Common myeloid progenitor, CD34-positive (primary cell): ENCODE results near the gene CENPS.
A peak's percentile ranks its signal among the peaks of the same experiment; 100 is the strongest.
"Not testable (repeated sequence)": the region's sequence is repeated elsewhere in the genome, so short reads cannot be mapped to it uniquely, and the experiment has no call there.

Source experiments
- CTCF ChIA-PET: fragments of 350-600 bp; sonication (Branson Sonifier 250); formaldehyde crosslinking; loops from one replicate; lab custom pipeline; 2021; ENCODE audit warnings: antibody characterized with exemption; lab: Charles Lee
- POLR2A ChIA-PET: fragments of 350-600 bp; sonication (Branson Sonifier 250); formaldehyde crosslinking; loops from one replicate; lab custom pipeline; 2021; ENCODE audit warnings: antibody characterized with exemption; lab: Charles Lee
- DNase-seq, 3 donors: peaks; one replicate each; pipeline versions ENCODE4 v3.0.0 to v3.0.0-alpha.2; 2013
- H3K27ac ChIP-seq, 2 experiments: 1 replicate in 1 of 2; 2 replicates in 1 of 2; pipeline ENCODE4 v1.7.0; 2013; ENCODE audit warnings: inconsistent platforms in 2 of 2, low read length in 2 of 2, mild to moderate bottlenecking in 2 of 2, low read depth in 1 of 2, moderate library complexity in 1 of 2; ENCODE audit not compliant: severe bottlenecking in 2 of 2, insufficient read depth in 1 of 2, poor library complexity in 1 of 2
- H3K27me3 ChIP-seq, 5 experiments: replicated peaks in 2 of 5; 1 replicate in 3 of 5; 2 replicates in 2 of 5; pipeline versions ENCODE4 v1.6.1 to v1.7.0; 2013; ENCODE audit warnings: low read length in 4 of 5, mild to moderate bottlenecking in 2 of 5, moderate library complexity in 2 of 5, inconsistent platforms in 1 of 5; ENCODE audit not compliant: insufficient read depth in 5 of 5, control insufficient read depth in 4 of 5
- H3K36me3 ChIP-seq, 4 experiments: 1 replicate in 2 of 4; 2 replicates in 2 of 4; pipeline versions ENCODE4 v1.6.1 to v1.7.0; 2013; ENCODE audit warnings: low read length in 3 of 4, control low read depth in 1 of 4, mild to moderate bottlenecking in 1 of 4; ENCODE audit not compliant: control insufficient read depth in 4 of 4, insufficient read depth in 4 of 4
- H3K4me1 ChIP-seq, 4 experiments: 1 replicate in 3 of 4; 2 replicates in 1 of 4; pipeline versions ENCODE4 v1.6.1 to v1.7.1; 2013; ENCODE audit warnings: low read length in 3 of 4, mild to moderate bottlenecking in 3 of 4, control low read depth in 1 of 4, inconsistent platforms in 1 of 4, moderate library complexity in 1 of 4; ENCODE audit not compliant: control insufficient read depth in 4 of 4, insufficient read depth in 4 of 4; ENCODE audit errors: control extremely low read depth in 1 of 4
- H3K4me3 ChIP-seq, 7 experiments: 1 replicate in 4 of 7; 2 replicates in 3 of 7; pipeline versions ENCODE4 v1.5.1 to v1.7.0; 2013; ENCODE audit warnings: mild to moderate bottlenecking in 7 of 7, low read length in 6 of 7, moderate library complexity in 6 of 7, inconsistent platforms in 2 of 7, low read depth in 2 of 7, control low read depth in 1 of 7; ENCODE audit not compliant: insufficient read depth in 4 of 7, control insufficient read depth in 1 of 7; ENCODE audit errors: extremely low read depth in 1 of 7
- H3K9me3 ChIP-seq, 5 experiments: 1 replicate in 4 of 5; 2 replicates in 1 of 5; pipeline versions ENCODE4 v1.6.1 to v1.7.1; 2013; ENCODE audit warnings: low read length in 4 of 5, mild to moderate bottlenecking in 2 of 5, inconsistent platforms in 1 of 5, low read depth in 1 of 5, moderate library complexity in 1 of 5; ENCODE audit not compliant: control insufficient read depth in 4 of 5, insufficient read depth in 2 of 5; ENCODE audit errors: control extremely low read depth in 1 of 5
- WGBS: methylation state at CpG from one replicate; pipeline ENCODE4 v1.1.5; 2013; ENCODE audit not compliant: insufficient coverage; 5-methylcytosine and 5-hydroxymethylcytosine counted together

The CENPS gene

DNA sequence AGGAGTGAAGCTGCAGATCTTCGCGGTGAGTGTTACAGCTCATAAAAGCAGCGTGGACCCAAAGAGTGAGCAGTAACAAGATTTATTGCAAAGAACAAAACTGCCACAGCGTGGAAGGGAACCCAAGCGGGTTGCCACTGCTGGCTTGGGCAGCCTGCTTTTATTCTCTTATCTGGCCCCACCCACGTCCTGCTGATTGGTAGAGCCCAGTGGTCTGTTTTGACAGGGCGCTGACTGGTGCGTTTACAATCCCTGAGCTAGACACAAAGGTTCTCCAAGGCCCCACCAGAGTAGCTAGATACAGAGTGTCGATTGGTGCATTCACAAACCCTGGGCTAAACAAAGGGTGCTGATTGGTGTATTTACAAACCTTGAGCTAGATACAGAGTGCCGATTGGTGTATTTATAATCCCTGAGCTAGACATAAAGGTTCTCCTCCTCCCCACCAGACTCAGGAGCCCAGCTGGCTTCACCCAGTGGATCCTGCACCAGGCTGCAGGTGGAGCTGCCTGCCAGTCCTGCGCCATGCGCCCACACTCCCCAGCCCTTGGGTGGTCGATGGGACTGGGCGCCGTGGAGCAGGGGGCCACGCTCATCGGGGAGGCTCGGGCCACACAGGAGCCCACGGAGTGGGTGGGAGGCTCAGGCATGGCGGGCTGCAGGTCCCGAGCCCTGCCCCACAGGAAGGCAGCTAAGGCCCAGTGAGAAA is 4.3 kb upstream of the CENPS start:
- peak in 2 of 3 donors; percentile 23 to 50 for DNase-seq
- not testable (repeated sequence) for H3K27me3 ChIP-seq, H3K4me3 ChIP-seq, H3K9me3 ChIP-seq, H3K27ac ChIP-seq
- H3K4me1 ChIP-seq: peaks cover 3 to 18% (median 10%) of the 10 kb centered on the region in 4 experiments
- 81% methylated on average over 17 of the region's 21 CpGs for WGBS
- peaks cover 4 to 12% (median 7%) of the 10 kb centered on the region in 4 experiments for H3K36me3 ChIP-seq
- ChIA-PET POLR2A (interaction anchor here (1.0 kb wide), 1 partner anchor 10 kb away, joined by 3 read pairs; no protein-coding TSS in a partner anchor), CTCF (interaction anchor here (0.9 to 2.5 kb wide), 5 partner anchors 10 to 68 kb away, joined by 3 to 9 read pairs (median 3); no protein-coding TSS in a partner anchor)

DNA sequence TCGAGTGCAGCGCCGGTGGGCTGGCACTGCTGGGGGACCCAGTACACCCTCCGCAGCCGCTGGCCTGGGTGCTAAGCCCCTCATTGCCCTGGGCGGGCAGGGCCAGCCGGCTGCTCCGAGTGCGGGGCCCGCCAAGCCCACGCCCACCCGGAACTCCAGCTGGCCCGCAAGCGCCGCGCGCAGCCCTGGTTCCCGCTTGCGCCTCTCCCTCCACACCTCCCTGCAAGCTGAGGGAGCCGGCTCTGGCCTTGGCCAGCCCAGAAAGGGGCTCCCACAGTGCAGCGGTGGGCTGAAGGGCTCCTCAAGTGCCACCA is 3.7 kb upstream of the CENPS start:
- not testable (repeated sequence) for H3K4me3 ChIP-seq, H3K27ac ChIP-seq, DNase-seq, H3K9me3 ChIP-seq, H3K27me3 ChIP-seq, H3K36me3 ChIP-seq
- ChIA-PET POLR2A (interaction anchor here (1.0 kb wide), 1 partner anchor 11 kb away, joined by 3 read pairs; no protein-coding TSS in a partner anchor), CTCF (interaction anchor here (0.9 to 2.5 kb wide), 4 partner anchors 11 to 67 kb away, joined by 3 to 9 read pairs (median 4); no protein-coding TSS in a partner anchor)
- 91% methylated on average over 8 of the region's 21 CpGs for WGBS
- peaks cover 3 to 23% (median 15%) of the 10 kb centered on the region in 4 experiments for H3K4me1 ChIP-seq

DNA sequence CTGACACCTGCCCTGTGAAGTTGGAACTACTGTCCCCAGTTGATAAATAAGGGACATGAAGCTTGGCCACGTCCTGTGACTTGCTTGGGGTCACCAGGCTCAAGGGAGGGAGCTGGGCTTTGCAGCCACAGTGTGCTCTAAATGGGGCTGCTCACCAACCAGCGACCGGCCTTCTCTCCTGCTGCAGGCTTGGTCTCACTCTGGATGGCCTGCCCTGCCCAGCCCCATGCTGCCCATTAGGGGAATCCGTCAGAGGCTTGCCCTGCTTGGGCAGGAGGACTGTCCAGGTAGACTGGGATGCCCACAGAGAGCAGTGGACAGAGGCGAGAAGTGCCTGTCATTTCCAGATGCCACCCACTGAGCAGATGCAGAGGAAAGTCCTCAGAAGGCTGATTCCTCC is 1.2 kb upstream of the CENPS start:
- Histone ChIP-seq H3K27me3 (no peaks in the 10 kb centered on the region), H3K4me3 (no peak overlapping the region), H3K4me1 (peaks cover 3 to 24% (median 16%) of the 10 kb centered on the region in 4 experiments), H3K9me3 (no peaks in the 10 kb centered on the region), H3K36me3 (peaks cover 0 to 2% (median 0%) of the 10 kb centered on the region in 4 experiments), H3K27ac (no peak overlapping the region)
- ChIA-PET POLR2A (interaction anchor here (1.2 kb wide), 1 partner anchor 30 kb away, joined by 3 read pairs; the partner anchor contains the start of gene PGD), CTCF (interaction anchor here (0.8 to 10.2 kb wide), 13 partner anchors 13 to 220 kb away, joined by 3 to 118 read pairs (median 6); partner anchors contain the start of gene PGD)
- 95% methylated on average over 4 of the region's 5 CpGs for WGBS
- DNase-seq: no peak

GRCh38 chr1:10429868-10430215 is 391 bp upstream of the CENPS start:
- Histone ChIP-seq H3K27me3 (no peaks in the 10 kb centered on the region), H3K4me3 (peak overlapping the region; percentile 46 to 99 (median 89)), H3K9me3 (no peaks in the 10 kb centered on the region), H3K27ac (peak overlapping the region in 1 of 2 experiments; percentile 92), H3K4me1 (peaks cover 3 to 24% (median 16%) of the 10 kb centered on the region in 4 experiments), H3K36me3 (peaks cover 0 to 2% (median 0%) of the 10 kb centered on the region in 4 experiments)
- CTCF ChIA-PET: interaction anchor here (0.6 to 10.2 kb wide), 18 partner anchors 10 to 632 kb away, joined by 3 to 118 read pairs (median 4); no protein-coding TSS in a partner anchor
- 31% methylated on average over 15 of the region's 16 CpGs for WGBS
- POLR2A ChIA-PET: interaction anchor here (1.2 kb wide), 1 partner anchor 31 kb away, joined by 3 read pairs; the partner anchor contains the start of gene PGD
- DNase-seq: peak in 1 of 3 donors; percentile 30

- peaks cover 3 to 24% (median 16%) of the 10 kb centered on the region in 4 experiments for H3K4me1 ChIP-seq
- H3K27me3 ChIP-seq: no peaks in the 10 kb centered on the region
- 25% methylated on average over 29 of the region's 30 CpGs for WGBS
- peaks cover 0 to 4% (median under 1%) of the 10 kb centered on the region in 4 experiments for H3K36me3 ChIP-seq
- CTCF ChIA-PET: interaction anchor here (0.9 to 10.2 kb wide), 9 partner anchors 8 to 222 kb away, joined by 3 to 118 read pairs (median 4); partner anchors contain the start of gene DFFA
- H3K27ac ChIP-seq: peak overlapping the region; percentile 74 to 92
- no peaks in the 10 kb centered on the region for H3K9me3 ChIP-seq
- POLR2A ChIA-PET: no interaction called here
- peak overlapping the region; percentile 64 to 99 (median 89) for H3K4me3 ChIP-seq
- peak in 2 of 3 donors; percentile 55 to 60 for DNase-seq
Observed at GRCh38 chr1:10431070-10431730, 967 bp downstream of the CENPS start.

DNA sequence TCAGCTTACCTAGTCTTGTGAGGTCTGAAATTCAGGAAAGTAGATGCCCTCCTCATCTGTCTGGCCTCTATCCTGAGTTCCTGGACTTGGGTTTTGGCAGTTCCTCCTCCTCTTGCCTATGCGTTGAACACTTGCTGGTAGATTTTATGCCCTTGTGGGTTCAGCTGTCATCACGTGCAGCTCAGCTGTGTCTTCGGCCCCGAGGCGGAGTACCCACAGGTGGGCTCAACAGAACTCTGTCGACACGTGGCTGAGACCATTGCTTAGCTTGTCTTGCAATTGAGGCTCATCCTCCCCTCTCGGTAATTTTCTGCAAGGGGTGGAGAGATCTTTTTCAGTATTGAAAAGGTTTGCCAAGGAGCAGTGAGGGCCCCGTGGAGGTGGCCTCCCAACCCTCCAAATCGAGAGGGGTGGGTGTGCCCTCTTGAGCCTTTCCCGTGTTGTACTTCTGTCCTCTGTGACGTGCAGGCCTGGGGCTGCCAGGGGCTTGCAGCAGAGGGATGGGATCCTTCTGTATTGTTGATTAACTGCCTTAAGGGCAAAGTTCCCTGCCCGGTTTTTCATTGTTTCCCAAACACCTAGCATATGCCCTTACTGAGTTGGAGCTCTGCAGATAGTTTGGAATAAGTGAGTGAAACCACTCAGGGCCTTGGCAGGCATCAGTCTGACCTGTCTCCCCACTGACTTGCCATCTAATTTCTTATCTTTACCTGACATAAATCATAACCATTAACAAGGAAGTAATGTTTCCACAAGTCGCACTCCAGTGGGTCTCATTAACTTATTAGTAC is 2.9 kb downstream of the CENPS start:
- peaks cover 0 to 4% (median under 1%) of the 10 kb centered on the region in 4 experiments for H3K36me3 ChIP-seq
- H3K27me3 ChIP-seq: no peaks in the 10 kb centered on the region
- no peaks in the 10 kb centered on the region for H3K9me3 ChIP-seq
- POLR2A ChIA-PET: interaction anchor here (0.7 kb wide), 1 partner anchor 107 kb away, joined by 3 read pairs; no protein-coding TSS in a partner anchor
- H3K27ac ChIP-seq: no peak overlapping the region
- 91% methylated on average over 11 of the region's 14 CpGs for WGBS
- no peak for DNase-seq
- CTCF ChIA-PET: interaction anchor here (0.9 to 10.2 kb wide), 4 partner anchors 11 to 60 kb away, joined by 3 to 118 read pairs (median 4); no protein-coding TSS in a partner anchor
- H3K4me1 ChIP-seq: peaks cover 3 to 20% (median 14%) of the 10 kb centered on the region in 4 experiments
- no peak overlapping the region for H3K4me3 ChIP-seq
